Hepatocyte (in vitro differentiated cells): ENCODE data around the gene FADD. TPM values are rescaled to one million over a fixed set of nuclear protein-coding genes. Genes with fewer than 3 reads are reported as not detected.

Experiments
- DNase-seq: peaks from one replicate; pipeline ENCODE4 v3.0.0-alpha.2; 2016; ENCODE audit warnings: low spot score
- H2AFZ ChIP-seq: fragments of 200-600 bp; sonication (generic); 2 replicates; pipeline ENCODE4 v1.6.0; 2016; ENCODE audit warnings: antibody characterized with exemption, mild to moderate bottlenecking
- H3K27ac ChIP-seq: fragments of 200-600 bp; sonication (generic); 2 replicates; pipeline ENCODE4 v1.5.1; 2016; ENCODE audit warnings: mild to moderate bottlenecking
- H3K27me3 ChIP-seq: fragments of 200-600 bp; sonication (generic); 2 replicates; pipeline ENCODE4 v1.6.1; 2016
- H3K36me3 ChIP-seq: fragments of 200-600 bp; sonication (generic); replicated peaks from 2 replicates; pipeline ENCODE4 v1.5.1; 2016; ENCODE audit warnings: low read depth; ENCODE audit not compliant: insufficient read depth
- H3K4me1 ChIP-seq: fragments of 200-600 bp; sonication (generic); 2 replicates; pipeline ENCODE4 v1.5.1; 2016; ENCODE audit warnings: mild to moderate bottlenecking, moderate library complexity; ENCODE audit not compliant: insufficient read depth
- H3K4me2 ChIP-seq: fragments of 200-600 bp; sonication (generic); 2 replicates; pipeline ENCODE4 v1.6.0; 2016
- H3K4me3 ChIP-seq: fragments of 200-600 bp; sonication (generic); 2 replicates; pipeline ENCODE4 v1.5.1; 2016; ENCODE audit warnings: mild to moderate bottlenecking
- H3K79me2 ChIP-seq: fragments of 200-600 bp; sonication (generic); 2 replicates; pipeline ENCODE4 v1.6.0; 2017; ENCODE audit warnings: mild to moderate bottlenecking
- H3K9me2 ChIP-seq: fragments of 200-600 bp; sonication (generic); replicated peaks from 2 replicates; pipeline ENCODE4 v1.6.0; 2017; ENCODE audit warnings: mild to moderate bottlenecking; ENCODE audit not compliant: insufficient read depth
- H3K9me3 ChIP-seq: fragments of 200-600 bp; sonication (generic); 2 replicates; pipeline ENCODE4 v1.5.1; 2016; ENCODE audit warnings: low read depth, mild to moderate bottlenecking
- H4K20me1 ChIP-seq: fragments of 200-600 bp; sonication (generic); 2 replicates; pipeline ENCODE4 v1.6.0; 2016; ENCODE audit warnings: mild to moderate bottlenecking; ENCODE audit not compliant: insufficient read depth, poor library complexity, severe bottlenecking
- EZH2 ChIP-seq: fragments of 200-600 bp; sonication (generic); IDR thresholded peaks from 2 replicates; pipeline ENCODE4 v1.6.1; 2016; ENCODE audit warnings: antibody characterized with exemption, mild to moderate bottlenecking, borderline replicate concordance
- EZH2phosphoT487 ChIP-seq: fragments of 200-600 bp; sonication (generic); IDR thresholded peaks from one replicate; pipeline ENCODE4 v1.6.1; 2018; ENCODE audit warnings: antibody characterized with exemption, mild to moderate bottlenecking, low read depth, moderate library complexity; ENCODE audit not compliant: unreplicated experiment, severe bottlenecking
- WGBS: methylation state at CpG from one replicate; pipeline ENCODE4 v1.1.6; 2016; ENCODE audit warnings: low lambda C conversion rate; ENCODE audit errors: missing lambda C conversion rate; 5-methylcytosine and 5-hydroxymethylcytosine counted together
- polyA plus RNA-seq: library from polyadenylated mRNA; unstranded; fragments of >200 nt; fragmentation: Nextera tagmentation; extraction: Ambion mirVana; gene quantifications from 2 replicates; pipeline ENCODE4 v1.2.1, GENCODE V29; 2016
- total RNA-seq: library from RNA; depleted of rRNA; stranded (reverse); fragments of >200 nt; gene quantifications from 2 replicates; pipeline ENCODE4 v1.2.3, GENCODE V29; 2014
- TF ChIP-seq, protein P1 (sequence below): fragments of 200-600 bp; sonication (generic); IDR thresholded peaks from 2 replicates; pipeline ENCODE4 v1.5.1; 2016; ENCODE audit warnings: antibody characterized with exemption, mild to moderate bottlenecking; ENCODE audit not compliant: poor library complexity

Gene FADD
- total and polyA plus RNA-seq, 2 experiments from 2014 or later: 29.6 to 36.1 TPM

DNA sequence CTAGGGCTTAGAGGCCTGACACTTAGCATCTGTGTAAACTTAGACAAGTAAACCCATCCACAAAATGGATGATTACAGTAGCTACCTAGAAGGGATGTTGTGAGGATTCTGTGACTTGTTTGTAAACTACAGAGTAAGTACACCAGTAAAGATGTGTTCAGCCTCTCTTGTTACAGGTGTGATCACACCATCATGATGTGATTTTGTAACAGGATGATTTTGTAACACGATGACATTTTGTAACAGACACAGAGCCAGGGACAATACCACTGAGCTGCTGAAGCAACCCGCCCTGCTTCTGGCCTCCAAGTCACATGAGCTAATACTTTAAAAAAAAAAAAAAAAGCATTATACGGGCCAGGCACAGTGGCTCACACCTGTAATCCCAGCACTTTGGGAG, 17.0 kb downstream of the FADD start:
- Histone ChIP-seq H4K20me1 (no peaks in the 10 kb centered on the region), H3K36me3 (no peaks in the 10 kb centered on the region), H3K9me3 (no peaks in the 10 kb centered on the region), H2AFZ (no peak overlapping the region), H3K4me1 (no peaks in the 10 kb centered on the region), H3K4me2 (no peak overlapping the region), H3K4me3 (no peak overlapping the region), H3K27ac (no peak overlapping the region), H3K79me2 (no peaks in the 10 kb centered on the region), H3K9me2 (no peaks in the 10 kb centered on the region), H3K27me3 (no peaks in the 10 kb centered on the region)
- TF ChIP-seq EZH2 (no peak), EZH2phosphoT487 (no peak)
- TF ChIP-seq, protein P1, sequence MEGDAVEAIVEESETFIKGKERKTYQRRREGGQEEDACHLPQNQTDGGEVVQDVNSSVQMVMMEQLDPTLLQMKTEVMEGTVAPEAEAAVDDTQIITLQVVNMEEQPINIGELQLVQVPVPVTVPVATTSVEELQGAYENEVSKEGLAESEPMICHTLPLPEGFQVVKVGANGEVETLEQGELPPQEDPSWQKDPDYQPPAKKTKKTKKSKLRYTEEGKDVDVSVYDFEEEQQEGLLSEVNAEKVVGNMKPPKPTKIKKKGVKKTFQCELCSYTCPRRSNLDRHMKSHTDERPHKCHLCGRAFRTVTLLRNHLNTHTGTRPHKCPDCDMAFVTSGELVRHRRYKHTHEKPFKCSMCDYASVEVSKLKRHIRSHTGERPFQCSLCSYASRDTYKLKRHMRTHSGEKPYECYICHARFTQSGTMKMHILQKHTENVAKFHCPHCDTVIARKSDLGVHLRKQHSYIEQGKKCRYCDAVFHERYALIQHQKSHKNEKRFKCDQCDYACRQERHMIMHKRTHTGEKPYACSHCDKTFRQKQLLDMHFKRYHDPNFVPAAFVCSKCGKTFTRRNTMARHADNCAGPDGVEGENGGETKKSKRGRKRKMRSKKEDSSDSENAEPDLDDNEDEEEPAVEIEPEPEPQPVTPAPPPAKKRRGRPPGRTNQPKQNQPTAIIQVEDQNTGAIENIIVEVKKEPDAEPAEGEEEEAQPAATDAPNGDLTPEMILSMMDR: no peak
- WGBS: 55% methylated on average over 3 of the region's 3 CpGs
- DNase-seq: no peak

DNA sequence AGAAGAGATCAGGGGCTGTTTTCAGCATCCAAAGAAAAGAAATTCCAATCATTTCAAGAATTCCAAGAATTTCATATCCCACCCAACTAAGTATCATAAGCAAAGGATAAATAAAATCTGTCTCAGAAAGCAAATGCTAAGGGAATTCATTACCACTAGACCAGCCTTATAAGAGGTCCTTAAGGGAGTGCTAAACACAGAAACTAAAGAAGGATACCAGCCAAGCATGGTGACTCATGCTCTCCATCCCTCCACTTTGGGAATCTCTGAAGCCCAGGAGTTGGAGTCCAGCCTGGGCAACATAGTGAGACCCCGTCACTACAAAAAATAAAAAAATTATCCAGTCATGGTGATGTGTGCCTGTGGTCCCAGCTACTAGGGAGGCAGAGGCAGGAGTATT, 17.8 kb downstream of the FADD start:
- no peaks in the 10 kb centered on the region for H3K9me2 ChIP-seq
- no peaks in the 10 kb centered on the region for H3K9me3 ChIP-seq
- no peaks in the 10 kb centered on the region for H4K20me1 ChIP-seq
- no peaks in the 10 kb centered on the region for H3K27me3 ChIP-seq
- H3K4me2 ChIP-seq: no peak overlapping the region
- TF ChIP-seq, protein P1: no peak
- TF ChIP-seq EZH2phosphoT487 (no peak), EZH2 (no peak)
- H3K36me3 ChIP-seq: no peaks in the 10 kb centered on the region
- no peak for DNase-seq
- no peak overlapping the region for H3K4me3 ChIP-seq
- WGBS: 95% methylated on average over 1 of the region's 1 CpG
- no peaks in the 10 kb centered on the region for H3K4me1 ChIP-seq
- no peak overlapping the region for H3K27ac ChIP-seq
- no peaks in the 10 kb centered on the region for H3K79me2 ChIP-seq
- H2AFZ ChIP-seq: no peak overlapping the region

DNA sequence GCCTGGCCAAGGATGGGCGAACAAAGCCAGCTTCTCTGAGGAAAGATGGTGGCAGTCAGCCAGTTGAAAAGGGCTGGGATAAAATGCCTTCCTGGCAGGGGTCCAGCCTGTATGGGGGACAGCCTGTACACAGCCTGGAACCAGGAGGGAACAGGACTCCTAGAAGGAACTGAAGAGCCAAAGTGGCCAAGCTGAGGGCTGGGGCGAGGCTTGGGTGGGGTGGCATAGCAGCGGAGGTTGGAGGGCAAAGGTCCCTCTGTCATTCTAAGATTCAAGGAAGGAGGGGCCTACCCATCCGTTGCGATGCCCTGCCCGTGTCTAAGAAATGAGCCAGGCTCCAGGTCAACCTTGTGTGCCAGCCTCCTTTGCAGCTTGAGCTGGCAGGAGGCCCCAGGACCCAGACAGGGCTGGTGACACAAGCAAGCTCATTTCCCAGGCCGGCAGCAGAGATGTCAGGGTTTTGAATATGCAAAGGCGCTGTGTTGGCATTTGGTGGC, 22.6 kb downstream of the FADD start:
- Histone ChIP-seq H2AFZ (no peak overlapping the region), H4K20me1 (no peaks in the 10 kb centered on the region), H3K9me2 (no peaks in the 10 kb centered on the region), H3K36me3 (no peaks in the 10 kb centered on the region), H3K27me3 (no peaks in the 10 kb centered on the region), H3K4me2 (no peak overlapping the region), H3K27ac (no peak overlapping the region), H3K4me3 (no peak overlapping the region), H3K9me3 (no peaks in the 10 kb centered on the region), H3K79me2 (no peaks in the 10 kb centered on the region), H3K4me1 (no peaks in the 10 kb centered on the region)
- WGBS: 77% methylated on average over 8 of the region's 8 CpGs
- DNase-seq: no peak
- TF ChIP-seq, protein P1: no peak
- TF ChIP-seq EZH2phosphoT487 (no peak), EZH2 (no peak)

DNA sequence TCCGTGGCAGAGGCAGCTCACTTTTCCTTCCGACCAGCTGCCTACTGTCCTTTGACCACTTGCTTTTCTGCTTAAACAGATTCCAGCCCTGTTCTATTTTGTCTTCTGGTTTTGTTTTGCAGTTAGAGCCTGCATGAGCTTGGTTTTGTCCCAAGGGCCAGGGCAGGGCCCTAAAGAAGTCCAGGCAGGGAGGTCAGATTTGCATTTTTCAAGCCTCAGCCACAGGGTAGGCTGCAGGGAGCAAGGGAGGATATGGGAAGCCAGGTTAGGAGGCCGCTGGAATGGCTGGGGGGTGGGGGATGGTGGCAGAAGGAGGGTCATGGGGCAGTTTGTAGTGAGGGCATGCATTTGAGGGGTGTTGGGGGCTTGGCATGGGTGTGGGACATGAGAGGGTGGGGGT, 23.1 kb downstream of the FADD start:
- Histone ChIP-seq H3K27ac (no peak overlapping the region), H3K4me3 (no peak overlapping the region), H3K4me1 (no peaks in the 10 kb centered on the region), H3K79me2 (no peaks in the 10 kb centered on the region), H2AFZ (no peak overlapping the region), H3K27me3 (no peaks in the 10 kb centered on the region), H3K4me2 (no peak overlapping the region), H4K20me1 (no peaks in the 10 kb centered on the region), H3K36me3 (no peaks in the 10 kb centered on the region), H3K9me3 (no peaks in the 10 kb centered on the region), H3K9me2 (no peaks in the 10 kb centered on the region)
- DNase-seq: no peak
- 71% methylated on average over 3 of the region's 3 CpGs for WGBS
- TF ChIP-seq, protein P1: no peak
- TF ChIP-seq EZH2: no peak
- no peak for TF ChIP-seq EZH2phosphoT487
